Retinal pigment epithelial cell (primary cell): ENCODE measurements around the gene GABRR2.

ENCODE experiments used
- DNase-seq: peaks from one replicate; pipeline ENCODE4 v3.0.0-alpha.2; 2010; ENCODE audit warnings: low read depth
- H3K4me3 ChIP-seq: 2 replicates; pipeline ENCODE4 v1.5.1; 2011; ENCODE audit warnings: mild to moderate bottlenecking, low read length, control low read depth, moderate library complexity
- TF ChIP-seq, protein P1 (sequence below): conservative IDR thresholded peaks from 2 replicates; pipeline ENCODE4 v1.5.1; 2011; ENCODE audit warnings: low read depth, low read length, control low read depth, inconsistent platforms

GABRR2 gene

DNA sequence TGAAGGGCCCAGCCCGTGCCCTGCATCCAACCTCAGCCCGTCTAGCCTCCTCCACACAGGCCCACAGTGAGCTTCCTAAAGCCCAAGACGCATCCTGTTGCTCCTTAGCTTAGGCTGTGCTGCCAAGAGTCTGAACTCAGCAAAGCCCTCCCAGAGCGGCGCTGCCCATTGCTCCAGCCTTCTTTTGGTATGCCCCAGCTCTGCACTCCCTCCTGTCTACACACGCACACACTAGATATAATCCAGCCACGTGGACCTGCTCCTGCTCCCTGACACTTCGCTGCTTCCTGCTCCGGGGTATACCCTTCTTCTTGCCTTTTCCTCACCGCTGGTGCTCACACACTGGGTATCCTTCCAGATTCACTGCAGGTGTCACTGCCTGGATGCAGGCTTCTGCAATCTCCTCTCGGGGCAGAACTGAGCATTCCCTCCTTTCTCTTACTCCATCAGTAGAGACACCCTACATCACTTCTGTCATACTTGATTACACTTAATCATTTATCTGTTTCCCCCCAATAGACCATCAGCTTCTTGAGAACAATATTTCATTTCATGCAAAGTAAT lies 23.8 kb downstream of the GABRR2 start:
- TF ChIP-seq, protein P1, sequence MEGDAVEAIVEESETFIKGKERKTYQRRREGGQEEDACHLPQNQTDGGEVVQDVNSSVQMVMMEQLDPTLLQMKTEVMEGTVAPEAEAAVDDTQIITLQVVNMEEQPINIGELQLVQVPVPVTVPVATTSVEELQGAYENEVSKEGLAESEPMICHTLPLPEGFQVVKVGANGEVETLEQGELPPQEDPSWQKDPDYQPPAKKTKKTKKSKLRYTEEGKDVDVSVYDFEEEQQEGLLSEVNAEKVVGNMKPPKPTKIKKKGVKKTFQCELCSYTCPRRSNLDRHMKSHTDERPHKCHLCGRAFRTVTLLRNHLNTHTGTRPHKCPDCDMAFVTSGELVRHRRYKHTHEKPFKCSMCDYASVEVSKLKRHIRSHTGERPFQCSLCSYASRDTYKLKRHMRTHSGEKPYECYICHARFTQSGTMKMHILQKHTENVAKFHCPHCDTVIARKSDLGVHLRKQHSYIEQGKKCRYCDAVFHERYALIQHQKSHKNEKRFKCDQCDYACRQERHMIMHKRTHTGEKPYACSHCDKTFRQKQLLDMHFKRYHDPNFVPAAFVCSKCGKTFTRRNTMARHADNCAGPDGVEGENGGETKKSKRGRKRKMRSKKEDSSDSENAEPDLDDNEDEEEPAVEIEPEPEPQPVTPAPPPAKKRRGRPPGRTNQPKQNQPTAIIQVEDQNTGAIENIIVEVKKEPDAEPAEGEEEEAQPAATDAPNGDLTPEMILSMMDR: no peak
- H3K4me3 ChIP-seq: no peak overlapping the region
- DNase-seq: no peak

DNA sequence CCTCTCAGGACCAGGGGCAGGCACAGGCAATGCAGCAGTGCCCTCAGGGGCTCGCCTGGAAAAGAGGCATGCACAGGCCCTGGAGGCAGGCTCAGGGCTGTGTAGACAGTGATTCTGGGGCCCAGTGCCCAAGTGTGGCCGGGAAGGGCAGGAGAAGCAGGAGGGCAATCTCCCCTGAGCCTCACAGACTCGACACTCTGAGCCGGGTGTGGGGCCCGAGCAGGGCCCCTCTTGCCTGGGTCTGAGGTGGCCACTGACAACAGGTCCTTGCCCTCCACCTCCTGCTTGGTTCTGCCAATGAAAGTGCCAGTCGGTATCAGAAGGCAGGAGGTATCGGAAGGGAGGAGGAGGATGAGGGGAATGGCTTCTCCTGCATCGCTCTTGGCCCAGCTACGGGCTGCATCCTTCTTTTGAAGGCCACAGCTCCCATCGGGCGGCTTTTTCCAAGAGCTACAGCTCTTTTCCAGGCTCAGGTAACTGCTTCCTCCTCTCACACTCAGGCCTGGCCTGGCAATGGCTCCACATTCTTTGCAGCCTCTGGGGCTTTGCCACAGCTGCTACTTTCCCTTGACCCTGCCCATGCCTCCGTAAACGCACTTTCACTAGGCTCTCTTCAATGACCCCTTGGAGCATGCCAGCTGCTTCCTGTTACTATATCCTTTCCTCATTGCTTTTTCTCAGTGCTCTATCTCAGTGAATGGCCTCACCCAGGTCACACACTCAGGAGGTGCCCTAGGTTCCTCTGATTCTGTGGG lies 24.5 kb downstream of the GABRR2 start:
- no peak for DNase-seq
- no peak overlapping the region for H3K4me3 ChIP-seq
- TF ChIP-seq, protein P1: no peak

DNA sequence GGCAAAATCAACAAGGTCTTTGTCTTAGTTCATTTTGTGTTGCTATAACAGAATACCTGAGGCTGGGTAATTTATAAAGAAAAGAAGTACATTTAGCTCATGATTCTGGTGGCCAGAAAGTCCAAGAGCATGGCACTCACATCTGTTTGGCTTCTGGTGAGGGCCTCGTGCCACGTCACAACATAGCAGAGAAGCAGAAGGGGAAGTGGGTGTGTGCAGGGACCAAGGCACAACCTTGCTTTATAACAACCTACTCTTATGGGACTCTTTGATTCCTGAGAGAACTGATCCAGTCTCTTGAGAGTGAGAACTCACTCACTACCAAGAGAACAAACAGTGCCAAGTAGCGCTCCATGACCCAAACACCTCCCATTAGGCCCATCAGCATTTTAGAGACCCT lies 25.4 kb downstream of the GABRR2 start:
- no peak for DNase-seq
- TF ChIP-seq, protein P1: no peak
- no peak overlapping the region for H3K4me3 ChIP-seq

DNA sequence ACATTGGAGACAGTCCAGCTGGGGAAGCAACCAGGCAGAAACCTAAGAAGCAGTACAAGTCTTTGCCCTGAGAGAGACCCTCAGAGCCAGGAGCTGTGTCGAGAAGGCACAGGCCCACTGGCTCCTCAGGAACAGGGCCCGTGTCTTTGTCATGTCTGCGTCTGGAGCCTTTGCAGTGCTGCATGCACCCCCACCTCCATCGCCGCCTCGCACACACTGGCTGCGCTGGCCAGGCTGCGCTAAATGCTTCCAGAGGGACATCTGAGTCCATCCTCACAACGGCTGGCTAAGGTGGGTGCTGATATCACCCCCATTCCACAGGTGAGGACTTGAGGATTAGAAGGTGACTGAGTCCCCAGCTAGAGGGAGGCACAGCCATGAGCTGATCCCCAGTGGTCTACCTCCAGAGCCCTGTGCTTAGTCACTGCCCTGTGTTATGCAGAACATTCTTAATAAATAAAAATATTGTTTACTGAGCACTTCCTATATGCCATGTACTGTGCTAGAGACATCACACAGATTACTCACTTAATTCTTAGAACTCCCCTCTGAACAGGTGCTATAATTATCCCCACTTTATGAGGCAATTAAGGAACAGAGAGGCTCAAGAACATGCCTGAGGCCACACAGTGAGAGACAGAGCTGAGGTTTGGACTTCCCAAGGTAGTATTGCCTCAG lies 27.6 kb downstream of the GABRR2 start:
- TF ChIP-seq, protein P1: no peak
- no peak for DNase-seq

DNA sequence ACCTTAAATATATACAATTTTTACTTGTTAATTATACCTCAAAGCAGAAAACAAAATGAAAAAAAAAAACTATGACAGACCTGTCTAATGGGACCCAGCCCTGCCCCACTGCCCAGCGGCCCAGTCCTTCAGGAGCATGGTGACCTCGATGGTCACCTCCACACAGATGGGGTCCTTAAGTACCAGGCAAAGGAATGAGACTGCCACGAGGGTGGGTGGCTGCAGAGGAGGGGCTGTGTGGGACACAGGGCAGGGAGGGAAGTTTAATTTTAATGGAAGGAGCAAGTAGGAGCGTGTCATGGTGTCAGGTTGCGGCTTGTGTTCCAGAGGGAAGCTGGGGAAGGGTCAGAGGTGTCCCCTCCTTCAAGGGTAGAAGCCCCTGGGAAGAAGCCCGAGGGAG lies 28.6 kb downstream of the GABRR2 start:
- no peak overlapping the region for H3K4me3 ChIP-seq
- TF ChIP-seq, protein P1: no peak
- no peak for DNase-seq

More for the DNA sequence above, 27.6 kb downstream of the GABRR2 start:
- H3K4me3 ChIP-seq: no peak overlapping the region

DNA sequence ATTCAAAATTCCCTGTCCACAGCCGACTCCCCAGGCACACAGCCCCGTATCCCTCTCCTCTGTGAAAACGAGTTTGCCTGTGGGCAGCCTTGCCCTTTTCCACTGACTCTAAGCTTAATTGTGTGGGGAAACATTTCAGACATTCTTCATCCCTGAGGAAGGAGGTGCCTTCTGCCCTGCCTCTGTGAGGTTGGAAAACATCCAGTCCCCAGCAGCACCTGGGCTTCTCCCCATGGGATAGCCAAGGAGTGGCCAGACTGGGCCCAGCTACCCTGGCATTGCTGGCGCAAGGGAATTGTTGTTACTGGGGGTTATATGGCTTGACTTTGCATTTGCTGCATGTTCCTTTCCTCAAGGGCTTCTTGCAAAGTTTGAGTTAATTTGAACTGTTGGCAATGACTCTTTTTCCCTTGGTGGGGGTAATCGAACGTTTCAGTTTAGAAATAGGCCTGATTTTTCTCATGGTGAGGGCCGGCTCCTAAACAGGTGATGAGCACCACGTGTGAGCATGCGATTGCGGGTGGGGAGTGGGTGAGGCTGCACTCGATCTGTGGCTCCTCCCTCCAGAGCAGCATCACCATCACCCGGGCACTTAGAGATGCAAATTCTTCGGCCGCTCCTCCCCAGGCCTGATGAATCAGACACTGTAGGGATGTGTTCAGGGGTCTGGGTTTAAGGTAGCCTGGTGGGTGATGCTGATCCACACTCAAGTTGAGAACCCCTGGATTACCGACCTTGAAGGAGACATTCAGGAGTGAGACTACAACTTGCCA lies 29.9 kb downstream of the GABRR2 start:
- DNase-seq: no peak
- TF ChIP-seq, protein P1: no peak
- H3K4me3 ChIP-seq: no peak overlapping the region
